Measurements from ENCODE around the gene COLQ.
A peak's percentile ranks its signal among the peaks of the same experiment; 100 is the strongest.

COLQ gene

DNA sequence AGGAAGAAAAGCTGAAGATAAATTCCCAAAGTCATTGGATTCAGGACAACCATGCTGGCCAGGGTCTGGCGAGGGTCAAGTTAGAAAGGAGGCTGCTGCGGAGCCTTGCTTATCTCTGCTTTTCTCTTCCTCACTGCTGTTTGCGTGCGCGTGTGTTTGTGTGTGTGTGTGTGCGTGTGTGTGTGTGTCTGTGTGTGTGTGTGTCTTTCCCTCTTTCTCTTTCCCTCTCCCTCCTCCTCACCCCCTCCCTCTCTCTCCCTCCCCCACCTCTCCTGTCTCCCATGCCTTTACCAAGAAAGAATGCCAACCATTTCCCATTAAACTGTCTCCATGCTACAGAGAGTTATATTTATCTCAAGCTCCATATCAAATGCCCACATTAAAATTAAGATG is at the start of gene COLQ:
COLQ (minus strand) TSS at position 134 of the 393 bp plus-strand sequence; CDS start at position 53, 81 bp downstream.
- ATAC-seq, result peak; percentile 56

GRCh38 chr3:15563190-15563589 is 41.7 kb upstream of the COLQ start:
- ATAC-seq, result no peak
- TF ChIP-seq, protein P1, sequence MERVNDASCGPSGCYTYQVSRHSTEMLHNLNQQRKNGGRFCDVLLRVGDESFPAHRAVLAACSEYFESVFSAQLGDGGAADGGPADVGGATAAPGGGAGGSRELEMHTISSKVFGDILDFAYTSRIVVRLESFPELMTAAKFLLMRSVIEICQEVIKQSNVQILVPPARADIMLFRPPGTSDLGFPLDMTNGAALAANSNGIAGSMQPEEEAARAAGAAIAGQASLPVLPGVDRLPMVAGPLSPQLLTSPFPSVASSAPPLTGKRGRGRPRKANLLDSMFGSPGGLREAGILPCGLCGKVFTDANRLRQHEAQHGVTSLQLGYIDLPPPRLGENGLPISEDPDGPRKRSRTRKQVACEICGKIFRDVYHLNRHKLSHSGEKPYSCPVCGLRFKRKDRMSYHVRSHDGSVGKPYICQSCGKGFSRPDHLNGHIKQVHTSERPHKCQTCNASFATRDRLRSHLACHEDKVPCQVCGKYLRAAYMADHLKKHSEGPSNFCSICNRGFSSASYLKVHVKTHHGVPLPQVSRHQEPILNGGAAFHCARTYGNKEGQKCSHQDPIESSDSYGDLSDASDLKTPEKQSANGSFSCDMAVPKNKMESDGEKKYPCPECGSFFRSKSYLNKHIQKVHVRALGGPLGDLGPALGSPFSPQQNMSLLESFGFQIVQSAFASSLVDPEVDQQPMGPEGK (CRISPR knock-in tag; IDR thresholded peaks at IDR 0.05; ENCODE audit: borderline replicate concordance), result no peak
- TF ChIP-seq ZNF565 (CRISPR knock-in tag; conservative IDR thresholded peaks at IDR 0.05; ENCODE audit: low read depth) (no peak), CSDC2 (CRISPR knock-in tag; IDR thresholded peaks at IDR 0.05) (no peak), ZNF70 (CRISPR knock-in tag; IDR thresholded peaks at IDR 0.05) (no peak), ESRRG (CRISPR knock-in tag; IDR thresholded peaks at IDR 0.05) (no peak), CREB5 (CRISPR knock-in tag; IDR thresholded peaks at IDR 0.05; ENCODE audit: low read depth) (no peak), ZC3H10 (CRISPR knock-in tag; IDR thresholded peaks at IDR 0.05) (no peak), GLIS3 (CRISPR knock-in tag; IDR thresholded peaks at IDR 0.05) (no peak), ISL1 (CRISPR knock-in tag; IDR thresholded peaks at IDR 0.05) (no peak), TCF4 (CRISPR knock-in tag; IDR thresholded peaks at IDR 0.05; ENCODE audit: borderline replicate concordance) (no peak), POU6F1 (CRISPR knock-in tag; IDR thresholded peaks at IDR 0.05; ENCODE audit: borderline replicate concordance, low read depth) (no peak), RARB (CRISPR knock-in tag; IDR thresholded peaks at IDR 0.05) (no peak), BACH2 (CRISPR knock-in tag; IDR thresholded peaks at IDR 0.05; ENCODE audit: borderline replicate concordance) (no peak)
- TF ChIP-seq, protein P2, sequence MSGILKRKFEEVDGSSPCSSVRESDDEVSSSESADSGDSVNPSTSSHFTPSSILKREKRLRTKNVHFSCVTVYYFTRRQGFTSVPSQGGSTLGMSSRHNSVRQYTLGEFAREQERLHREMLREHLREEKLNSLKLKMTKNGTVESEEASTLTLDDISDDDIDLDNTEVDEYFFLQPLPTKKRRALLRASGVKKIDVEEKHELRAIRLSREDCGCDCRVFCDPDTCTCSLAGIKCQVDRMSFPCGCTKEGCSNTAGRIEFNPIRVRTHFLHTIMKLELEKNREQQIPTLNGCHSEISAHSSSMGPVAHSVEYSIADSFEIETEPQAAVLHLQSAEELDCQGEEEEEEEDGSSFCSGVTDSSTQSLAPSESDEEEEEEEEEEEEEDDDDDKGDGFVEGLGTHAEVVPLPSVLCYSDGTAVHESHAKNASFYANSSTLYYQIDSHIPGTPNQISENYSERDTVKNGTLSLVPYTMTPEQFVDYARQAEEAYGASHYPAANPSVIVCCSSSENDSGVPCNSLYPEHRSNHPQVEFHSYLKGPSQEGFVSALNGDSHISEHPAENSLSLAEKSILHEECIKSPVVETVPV (CRISPR knock-in tag; IDR thresholded peaks at IDR 0.05), result no peak

More for the DNA sequence above, at the start of gene COLQ:
- TF ChIP-seq ZFP30 (CRISPR knock-in tag; IDR thresholded peaks at IDR 0.05) (no peak), ZNF565 (CRISPR knock-in tag; conservative IDR thresholded peaks at IDR 0.05; ENCODE audit: low read depth) (no peak), ISL1 (CRISPR knock-in tag; IDR thresholded peaks at IDR 0.05) (0 out of 2 replicates have a peak, but pooled peaks have one; percentile 20)

DNA sequence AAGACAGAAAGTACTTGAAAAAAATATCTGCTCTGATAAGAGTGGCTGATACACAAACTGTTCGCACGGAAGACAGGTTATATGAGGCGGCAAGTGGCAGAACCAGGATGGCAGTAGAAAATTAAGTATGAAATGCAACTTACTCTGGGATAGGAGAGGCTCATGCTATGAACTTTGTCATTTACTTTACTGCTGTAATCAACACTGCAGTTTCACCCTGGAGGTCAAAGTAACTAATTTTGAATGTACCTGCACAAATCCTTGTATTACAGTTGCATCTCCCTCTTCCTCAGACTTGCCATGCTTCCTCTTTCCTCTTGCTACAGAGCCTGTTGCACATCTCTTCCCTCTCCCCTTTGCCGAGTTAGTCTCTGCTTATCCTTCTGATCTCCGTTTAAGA is 41.1 kb upstream of the COLQ start:
- ATAC-seq, result no peak
- TF ChIP-seq PPARA (CRISPR knock-in tag; IDR thresholded peaks at IDR 0.05; ENCODE audit: borderline replicate concordance), result no peak
- no peak for TF ChIP-seq CREB5 (CRISPR knock-in tag; IDR thresholded peaks at IDR 0.05; ENCODE audit: low read depth)
- no peak for TF ChIP-seq ZC3H10 (CRISPR knock-in tag; IDR thresholded peaks at IDR 0.05)
- TF ChIP-seq, protein P1 (CRISPR knock-in tag; IDR thresholded peaks at IDR 0.05; ENCODE audit: borderline replicate concordance), result no peak
- no peak for TF ChIP-seq ISL1 (CRISPR knock-in tag; IDR thresholded peaks at IDR 0.05)
- no peak for TF ChIP-seq TCF4 (CRISPR knock-in tag; IDR thresholded peaks at IDR 0.05; ENCODE audit: borderline replicate concordance)
- TF ChIP-seq CSDC2 (CRISPR knock-in tag; IDR thresholded peaks at IDR 0.05), result no peak
- TF ChIP-seq TOX (CRISPR knock-in tag; IDR thresholded peaks at IDR 0.05; ENCODE audit: borderline replicate concordance), result no peak
- TF ChIP-seq ESRRG (CRISPR knock-in tag; IDR thresholded peaks at IDR 0.05), result no peak
- TF ChIP-seq TSHZ2 (CRISPR knock-in tag; IDR thresholded peaks at IDR 0.05), result no peak
- no peak for TF ChIP-seq RARB (CRISPR knock-in tag; IDR thresholded peaks at IDR 0.05)
- no peak for TF ChIP-seq ZNF8 (CRISPR knock-in tag; IDR thresholded peaks at IDR 0.05)
